Lower lobe of right lung (tissue), 2 donors: ENCODE measurements around the gene PPARGC1A. TPM values are rescaled to one million over a fixed set of nuclear protein-coding genes. Genes with fewer than 3 reads are reported as not detected.
A peak's percentile ranks its signal among the peaks of the same experiment; 100 is the strongest.

Experiments
- ATAC-seq, 2 donors: fragments of 200-7000 bp; cut with Tn5 transposase; one replicate each; pipeline ENCODE4 v1.9.1; 2020 to 2022; ENCODE audit warnings: mild to moderate bottlenecking in 2 of 2, moderate library complexity in 2 of 2
- DNase-seq: peaks from one replicate; pipeline ENCODE4 v3.0.0-alpha.2; 2020
- H3K27ac ChIP-seq: fragments of 200-600 bp; one replicate; pipeline ENCODE4 v1.8.0; 2022
- H3K27me3 ChIP-seq: fragments of 200-600 bp; one replicate; pipeline ENCODE4 v1.8.0; 2022; ENCODE audit warnings: low read depth
- H3K36me3 ChIP-seq: fragments of 200-600 bp; one replicate; pipeline ENCODE4 v1.8.0; 2022; ENCODE audit warnings: mild to moderate bottlenecking
- H3K4me1 ChIP-seq: fragments of 200-600 bp; one replicate; pipeline ENCODE4 v1.8.0; 2022
- H3K4me3 ChIP-seq: fragments of 200-600 bp; one replicate; pipeline ENCODE4 v1.8.0; 2022; ENCODE audit warnings: mild to moderate bottlenecking
- H3K9me3 ChIP-seq: fragments of 200-600 bp; one replicate; pipeline ENCODE4 v1.8.0; 2022
- CTCF ChIP-seq: fragments of 200-600 bp; IDR thresholded peaks from one replicate; pipeline ENCODE4 v1.8.0; 2022; ENCODE audit warnings: antibody characterized with exemption, mild to moderate bottlenecking
- intact Hi-C: fragments of 100-400 bp; cut with DNase I; formaldehyde crosslinking; loops from one replicate; pipeline ENCODE4 v1.11.0; 2022
- total RNA-seq: library from RNA; stranded (reverse); fragmentation: NEBNext Ultra II Directional; extraction: Animal tissue kit (Norgen Biotek cat#: 25700); gene quantifications from one replicate; pipeline ENCODE4 v1.2.1, GENCODE V29; 2021
- donor health status: DM: no; HTN: yes; CAD: no; lungs with severe emphysema.

The PPARGC1A gene
- total RNA-seq, 1 donor from 2014 or later = 10.5 TPM

GRCh38 chr4:23890369-23891063 lies 669 bp upstream of the PPARGC1A start:
- Histone ChIP-seq H3K27me3 (no peaks in the 10 kb centered on the region), H3K36me3 (no peaks in the 10 kb centered on the region), H3K4me1 (peaks cover 9% of the 10 kb centered on the region), H3K27ac (peak overlapping the region; percentile 66), H3K9me3 (no peaks in the 10 kb centered on the region), H3K4me3 (peak overlapping the region; percentile 56)
- peak in 1 of 2 donors; percentile 8 for ATAC-seq
- TF ChIP-seq CTCF = no peak
- DNase-seq = no peak
- intact Hi-C loops = no loop called here

- no peaks in the 10 kb centered on the region for H3K27me3 ChIP-seq
- H3K9me3 ChIP-seq = no peaks in the 10 kb centered on the region
- DNase-seq = no peak
- TF ChIP-seq CTCF = no peak
- H3K36me3 ChIP-seq = no peaks in the 10 kb centered on the region
- no peak for ATAC-seq
- H3K4me3 ChIP-seq = peak overlapping the region; percentile 56
- intact Hi-C loops = no loop called here
- peak overlapping the region; percentile 66 for H3K27ac ChIP-seq
- peaks cover 9% of the 10 kb centered on the region for H3K4me1 ChIP-seq
Measured at GRCh38 chr4:23889391-23889790, 456 bp downstream of the PPARGC1A start.

GRCh38 chr4:23888421-23889319 lies 1.2 kb downstream of the PPARGC1A start:
- Histone ChIP-seq H3K27me3 (no peaks in the 10 kb centered on the region), H3K9me3 (no peaks in the 10 kb centered on the region), H3K36me3 (no peaks in the 10 kb centered on the region), H3K4me1 (peaks cover 9% of the 10 kb centered on the region), H3K27ac (peak overlapping the region; percentile 66), H3K4me3 (peak overlapping the region; percentile 56)
- no peak for TF ChIP-seq CTCF
- DNase-seq (no peak), ATAC-seq (peak; percentile 56 to 61)
- intact Hi-C loops = no loop called here

- Histone ChIP-seq H3K27me3 (no peaks in the 10 kb centered on the region), H3K4me3 (peak overlapping the region; percentile 56), H3K9me3 (no peaks in the 10 kb centered on the region), H3K27ac (peak overlapping the region; percentile 66), H3K4me1 (peaks cover 9% of the 10 kb centered on the region), H3K36me3 (no peaks in the 10 kb centered on the region)
- no peak for TF ChIP-seq CTCF
- DNase-seq (no peak), ATAC-seq (no peak)
- intact Hi-C loops = no loop called here
Measured at GRCh38 chr4:23887989-23888388, 1.9 kb downstream of the PPARGC1A start.

- intact Hi-C loops = no loop called here
Measured at GRCh38 chr4:23887173-23887572, 2.7 kb downstream of the PPARGC1A start.

More at GRCh38 chr4:23887173-23887572, 2.7 kb downstream of the PPARGC1A start:
- no peak for TF ChIP-seq CTCF
- Histone ChIP-seq H3K27me3 (no peaks in the 10 kb centered on the region), H3K4me1 (peaks cover 9% of the 10 kb centered on the region), H3K9me3 (no peaks in the 10 kb centered on the region), H3K4me3 (peak overlapping the region; percentile 56), H3K27ac (no peak overlapping the region), H3K36me3 (no peaks in the 10 kb centered on the region)
- ATAC-seq (no peak), DNase-seq (no peak)
